Stimulated activated effector memory CD8-positive, alpha-beta T cell treated with anti-CD3 and anti-CD28 coated beads, Interleukin-12 subunit alpha, Interleukin-12 subunit beta, amount 100 ng/mL, for 72 hours (primary cell): ENCODE measurements around the gene NCKAP5.

Experiments
- ATAC-seq: fragments of 150-1000 bp; cut with Tn5 transposase; 2 replicates; pipeline ENCODE4 v1.10.0; 2021
- DNase-seq, 2 donors: peaks; one replicate each; pipeline ENCODE4 v3.0.0; 2021 to 2022; ENCODE audit warnings: low spot score in 2 of 2
- H3K27ac Mint-ChIP-seq: one replicate; pipeline ENCODE4 v1.8.0; 2022; ENCODE audit warnings: mild to moderate bottlenecking, mixed read lengths
- H3K36me3 Mint-ChIP-seq: one replicate; pipeline ENCODE4 v1.8.0; 2022; ENCODE audit warnings: mild to moderate bottlenecking, mixed read lengths
- H3K4me1 Mint-ChIP-seq: one replicate; pipeline ENCODE4 v1.8.0; 2022; ENCODE audit warnings: mixed read lengths
- H3K4me3 Mint-ChIP-seq: one replicate; pipeline ENCODE4 v1.8.0; 2022; ENCODE audit warnings: mild to moderate bottlenecking, mixed read lengths
- H3K9me3 Mint-ChIP-seq: one replicate; pipeline ENCODE4 v1.8.0; 2022; ENCODE audit warnings: mixed read lengths

NCKAP5 gene

GRCh38 chr2:133408671-133409070, 159.6 kb downstream of the NCKAP5 start:
- ATAC-seq (no peak), DNase-seq (no peak)
- peaks cover 9% of the 10 kb centered on the region for H3K9me3 Mint-ChIP-seq
- no peaks in the 10 kb centered on the region for H3K4me1 Mint-ChIP-seq
- no peak overlapping the region for H3K27ac Mint-ChIP-seq
- H3K36me3 Mint-ChIP-seq = no peaks in the 10 kb centered on the region
- no peak overlapping the region for H3K4me3 Mint-ChIP-seq

- Mint-ChIP-seq H3K9me3 (peaks cover 9% of the 10 kb centered on the region), H3K27ac (no peak overlapping the region), H3K4me1 (no peaks in the 10 kb centered on the region), H3K36me3 (no peaks in the 10 kb centered on the region), H3K4me3 (no peak overlapping the region)
- DNase-seq (no peak), ATAC-seq (no peak)
Observed at GRCh38 chr2:133407341-133407740, 160.9 kb downstream of the NCKAP5 start.

GRCh38 chr2:133405252-133405651, 163.0 kb downstream of the NCKAP5 start:
- ATAC-seq = no peak
- H3K27ac Mint-ChIP-seq = no peak overlapping the region
- peaks cover 6% of the 10 kb centered on the region for H3K9me3 Mint-ChIP-seq
- H3K4me1 Mint-ChIP-seq = no peaks in the 10 kb centered on the region
- no peaks in the 10 kb centered on the region for H3K36me3 Mint-ChIP-seq
- H3K4me3 Mint-ChIP-seq = no peak overlapping the region
- DNase-seq = no peak

GRCh38 chr2:133400411-133400810, 167.9 kb downstream of the NCKAP5 start:
- Mint-ChIP-seq H3K4me1 (no peaks in the 10 kb centered on the region), H3K36me3 (no peaks in the 10 kb centered on the region), H3K4me3 (no peak overlapping the region), H3K27ac (no peak overlapping the region), H3K9me3 (peaks cover 12% of the 10 kb centered on the region)
- no peak for ATAC-seq
- DNase-seq = no peak

- Mint-ChIP-seq H3K4me3 (no peak overlapping the region), H3K4me1 (no peaks in the 10 kb centered on the region), H3K9me3 (peaks cover 16% of the 10 kb centered on the region), H3K27ac (no peak overlapping the region), H3K36me3 (no peaks in the 10 kb centered on the region)
- ATAC-seq = no peak
- DNase-seq = no peak
Observed at GRCh38 chr2:133393895-133394294, 174.4 kb downstream of the NCKAP5 start.

- Mint-ChIP-seq H3K4me1 (no peaks in the 10 kb centered on the region), H3K4me3 (no peak overlapping the region), H3K27ac (no peak overlapping the region), H3K36me3 (no peaks in the 10 kb centered on the region), H3K9me3 (peaks cover 23% of the 10 kb centered on the region)
- DNase-seq (no peak), ATAC-seq (no peak)
Observed at GRCh38 chr2:133390156-133390555, 178.1 kb downstream of the NCKAP5 start.

GRCh38 chr2:133389569-133389968, 178.7 kb downstream of the NCKAP5 start:
- no peaks in the 10 kb centered on the region for H3K36me3 Mint-ChIP-seq
- no peak overlapping the region for H3K4me3 Mint-ChIP-seq
- H3K27ac Mint-ChIP-seq = no peak overlapping the region
- H3K9me3 Mint-ChIP-seq = peaks cover 23% of the 10 kb centered on the region
- ATAC-seq (no peak), DNase-seq (no peak)
- H3K4me1 Mint-ChIP-seq = no peaks in the 10 kb centered on the region

- H3K4me1 Mint-ChIP-seq = no peaks in the 10 kb centered on the region
- DNase-seq (no peak), ATAC-seq (no peak)
- peaks cover 20% of the 10 kb centered on the region for H3K9me3 Mint-ChIP-seq
- H3K27ac Mint-ChIP-seq = no peak overlapping the region
- H3K4me3 Mint-ChIP-seq = no peak overlapping the region
- no peaks in the 10 kb centered on the region for H3K36me3 Mint-ChIP-seq
Observed at GRCh38 chr2:133382566-133382965, 185.7 kb downstream of the NCKAP5 start.

GRCh38 chr2:133380991-133381390, 187.3 kb downstream of the NCKAP5 start:
- no peak for ATAC-seq
- Mint-ChIP-seq H3K27ac (no peak overlapping the region), H3K4me3 (no peak overlapping the region), H3K36me3 (no peaks in the 10 kb centered on the region), H3K4me1 (no peaks in the 10 kb centered on the region), H3K9me3 (peaks cover 15% of the 10 kb centered on the region)
- DNase-seq = no peak

- no peak overlapping the region for H3K27ac Mint-ChIP-seq
- H3K4me3 Mint-ChIP-seq = no peak overlapping the region
- peaks cover 16% of the 10 kb centered on the region for H3K9me3 Mint-ChIP-seq
- DNase-seq (no peak), ATAC-seq (no peak)
- H3K4me1 Mint-ChIP-seq = no peaks in the 10 kb centered on the region
- H3K36me3 Mint-ChIP-seq = no peaks in the 10 kb centered on the region
Observed at GRCh38 chr2:133378928-133379549, 189.2 kb downstream of the NCKAP5 start.

- no peaks in the 10 kb centered on the region for H3K4me1 Mint-ChIP-seq
- ATAC-seq = no peak
Observed at GRCh38 chr2:133378386-133378785, 189.9 kb downstream of the NCKAP5 start.

GRCh38 chr2:133377599-133377998, 190.7 kb downstream of the NCKAP5 start:
- DNase-seq (no peak), ATAC-seq (no peak)
- H3K36me3 Mint-ChIP-seq = no peaks in the 10 kb centered on the region
- peaks cover 20% of the 10 kb centered on the region for H3K9me3 Mint-ChIP-seq
- H3K4me1 Mint-ChIP-seq = no peaks in the 10 kb centered on the region
- no peak overlapping the region for H3K27ac Mint-ChIP-seq
- H3K4me3 Mint-ChIP-seq = no peak overlapping the region

More at GRCh38 chr2:133378386-133378785, 189.9 kb downstream of the NCKAP5 start:
- Mint-ChIP-seq H3K9me3 (peaks cover 19% of the 10 kb centered on the region), H3K36me3 (no peaks in the 10 kb centered on the region), H3K27ac (no peak overlapping the region), H3K4me3 (no peak overlapping the region)
- DNase-seq = no peak

- no peaks in the 10 kb centered on the region for H3K4me1 Mint-ChIP-seq
- no peak for DNase-seq
- ATAC-seq = no peak
- peaks cover 15% of the 10 kb centered on the region for H3K9me3 Mint-ChIP-seq
- no peak overlapping the region for H3K27ac Mint-ChIP-seq
- no peaks in the 10 kb centered on the region for H3K36me3 Mint-ChIP-seq
- H3K4me3 Mint-ChIP-seq = no peak overlapping the region
Observed at GRCh38 chr2:133377021-133377481, 191.2 kb downstream of the NCKAP5 start.

GRCh38 chr2:133374781-133375180, 193.5 kb downstream of the NCKAP5 start:
- Mint-ChIP-seq H3K4me3 (no peak overlapping the region), H3K36me3 (no peaks in the 10 kb centered on the region), H3K4me1 (no peaks in the 10 kb centered on the region), H3K27ac (no peak overlapping the region), H3K9me3 (peaks cover 8% of the 10 kb centered on the region)
- DNase-seq (no peak), ATAC-seq (no peak)

GRCh38 chr2:133371286-133371685, 197.0 kb downstream of the NCKAP5 start:
- H3K9me3 Mint-ChIP-seq = peaks cover 13% of the 10 kb centered on the region

GRCh38 chr2:133369901-133370658, 198.2 kb downstream of the NCKAP5 start:
- Mint-ChIP-seq H3K9me3 (peaks cover 13% of the 10 kb centered on the region), H3K36me3 (no peaks in the 10 kb centered on the region), H3K4me1 (no peaks in the 10 kb centered on the region), H3K27ac (no peak overlapping the region), H3K4me3 (no peak overlapping the region)
- DNase-seq (no peak), ATAC-seq (no peak)

More at GRCh38 chr2:133371286-133371685, 197.0 kb downstream of the NCKAP5 start:
- DNase-seq = no peak
- Mint-ChIP-seq H3K36me3 (no peaks in the 10 kb centered on the region), H3K27ac (no peak overlapping the region), H3K4me1 (no peaks in the 10 kb centered on the region), H3K4me3 (no peak overlapping the region)
- ATAC-seq = no peak
